HTERT RPE-1 (cell line): Measurements from ENCODE around the gene CFHR4.
"Not testable (repeated sequence)": the region's sequence is repeated elsewhere in the genome, so short reads cannot be mapped to it uniquely, and the experiment has no call there.

ENCODE experiments used
- in situ Hi-C: fragments of 300-500 bp; cut with MboI; formaldehyde crosslinking; loops from 4 replicates; pipeline ENCODE4 v1.14.3; 2020; ENCODE audit warnings: low sequenced_read_pairs

The CFHR4 gene

DNA sequence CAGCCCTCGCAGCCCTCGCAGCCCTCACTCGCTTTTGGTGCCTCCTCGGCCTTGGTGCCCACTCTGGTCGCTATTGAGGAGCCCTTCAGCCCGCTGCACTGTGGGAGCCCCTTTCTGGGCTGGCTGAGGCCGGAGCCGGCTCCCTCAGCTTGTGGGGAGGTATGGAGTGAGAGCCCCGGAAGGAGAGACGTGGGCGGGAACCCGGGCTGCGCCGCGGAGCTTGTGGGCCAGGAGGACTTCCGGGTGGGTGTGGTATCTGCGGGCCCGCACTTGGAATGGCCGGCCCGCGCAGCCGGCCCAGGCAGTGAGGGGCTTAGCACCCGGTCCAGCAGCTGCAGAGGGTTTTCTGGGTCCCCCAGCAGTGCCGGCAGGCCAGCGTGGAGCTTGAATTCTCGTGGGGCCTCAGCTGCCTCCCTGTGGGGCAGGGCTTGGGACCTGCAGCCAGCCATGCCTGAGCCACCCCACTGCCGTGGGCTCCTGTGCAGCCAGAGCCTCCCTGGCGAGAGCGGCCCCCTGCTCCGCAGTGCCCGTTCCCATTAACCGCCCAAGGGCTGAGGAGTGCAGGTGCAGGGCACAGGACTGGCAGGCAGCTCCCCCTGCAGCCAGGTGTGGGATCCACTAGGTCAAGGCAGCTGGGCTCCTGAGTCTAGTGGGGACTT lies 45.8 kb downstream of the CFHR4 start:
- in situ Hi-C loops, result no loop called here

DNA sequence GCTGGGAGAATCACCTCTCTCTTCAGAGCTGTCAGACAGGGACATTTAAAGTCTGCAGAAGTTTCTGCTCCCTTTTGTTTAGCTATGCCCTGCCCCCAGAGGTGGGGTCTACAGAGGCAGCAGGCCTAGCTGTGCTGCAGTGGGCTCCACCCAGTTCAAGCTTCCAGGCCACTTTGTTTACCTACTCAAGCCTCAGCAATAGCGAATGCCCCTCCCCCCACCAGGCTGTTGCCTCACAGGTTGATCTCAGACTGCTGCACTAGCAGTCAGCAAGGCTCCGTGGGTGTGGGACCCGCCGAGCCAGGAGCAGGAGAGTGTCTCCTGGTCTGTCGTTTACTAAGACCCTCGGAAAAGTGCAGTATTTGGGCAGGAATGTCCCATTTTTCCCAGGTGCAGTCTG lies 53.6 kb downstream of the CFHR4 start:
- in situ Hi-C loops, result not testable (repeated sequence)

DNA sequence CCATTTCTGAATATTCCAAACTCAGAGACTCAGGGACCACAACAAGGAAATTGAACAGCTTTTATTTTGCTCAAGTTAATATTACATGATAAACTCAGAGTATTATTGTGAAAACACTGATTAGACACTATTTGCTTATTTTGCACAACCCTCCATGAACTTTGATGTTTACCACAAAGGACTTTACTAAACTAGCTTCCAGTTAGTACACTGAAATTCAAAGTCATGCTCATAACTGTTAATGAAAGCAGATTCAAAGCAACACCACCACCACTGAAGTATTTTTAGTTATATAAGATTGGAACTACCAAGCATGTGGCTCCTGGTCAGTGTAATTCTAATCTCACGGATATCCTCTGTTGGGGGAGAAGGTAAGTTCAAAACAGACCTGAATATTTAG lies 55.7 kb downstream of the CFHR4 start, which contains the start of gene CFHR2:
TSS of gene CFHR2 (plus strand) at position 171 of the 400 bp plus-strand sequence. CDS start at position 314, 143 bp downstream.
- in situ Hi-C loops, result not testable (repeated sequence)

DNA sequence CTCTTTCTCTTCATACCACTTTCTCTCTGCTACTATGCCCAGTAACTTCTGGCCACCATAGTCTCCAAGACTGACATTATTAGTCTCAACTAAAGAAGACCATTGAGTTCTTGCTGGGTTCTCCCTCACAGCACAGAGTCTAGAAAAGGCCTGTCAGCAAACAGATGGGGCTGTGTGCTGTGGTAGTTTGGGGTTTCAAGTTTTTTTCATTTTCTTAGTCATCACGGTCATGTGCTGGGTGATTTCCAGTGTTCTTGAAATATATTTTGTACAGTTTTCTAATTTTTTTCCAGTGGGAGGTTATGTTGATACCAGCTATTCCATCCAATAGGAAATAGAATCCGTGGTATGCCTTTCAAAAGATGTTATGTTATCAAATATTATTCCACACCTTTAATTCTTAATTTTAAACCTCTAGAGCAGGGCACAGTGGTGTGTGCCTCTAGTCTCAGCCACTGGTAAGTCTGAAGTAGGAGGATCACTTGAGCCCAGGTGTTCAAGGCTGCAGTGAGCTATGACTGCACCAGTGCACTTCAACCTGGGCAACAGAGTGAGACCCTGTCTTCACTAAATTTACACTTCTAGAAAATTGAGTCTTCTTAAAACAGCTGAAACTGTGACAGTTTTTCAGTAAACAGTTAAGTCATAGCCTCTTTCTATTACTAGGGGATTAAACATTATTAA lies 64.0 kb downstream of the CFHR4 start:
- in situ Hi-C loops, result no loop called here

DNA sequence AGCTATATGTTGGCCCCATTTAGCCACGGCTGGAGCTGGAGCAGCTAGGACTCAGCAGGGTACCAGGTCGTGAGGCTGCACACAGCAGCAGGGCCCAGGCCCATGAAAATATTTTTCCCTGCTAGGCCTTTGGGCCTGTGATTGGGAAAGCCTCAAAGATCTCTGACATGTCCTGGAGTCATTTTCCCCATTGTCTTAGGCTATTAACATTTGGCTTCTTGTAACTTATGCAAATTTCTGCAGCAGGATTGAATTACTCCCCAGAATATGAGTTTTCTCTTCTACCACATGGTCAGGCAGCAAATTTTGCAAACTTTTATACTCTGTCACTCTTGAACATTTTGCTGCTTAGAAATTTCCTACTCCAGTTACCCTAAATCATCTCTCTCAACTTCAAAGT lies 66.9 kb downstream of the CFHR4 start:
- in situ Hi-C loops, result no loop called here

DNA sequence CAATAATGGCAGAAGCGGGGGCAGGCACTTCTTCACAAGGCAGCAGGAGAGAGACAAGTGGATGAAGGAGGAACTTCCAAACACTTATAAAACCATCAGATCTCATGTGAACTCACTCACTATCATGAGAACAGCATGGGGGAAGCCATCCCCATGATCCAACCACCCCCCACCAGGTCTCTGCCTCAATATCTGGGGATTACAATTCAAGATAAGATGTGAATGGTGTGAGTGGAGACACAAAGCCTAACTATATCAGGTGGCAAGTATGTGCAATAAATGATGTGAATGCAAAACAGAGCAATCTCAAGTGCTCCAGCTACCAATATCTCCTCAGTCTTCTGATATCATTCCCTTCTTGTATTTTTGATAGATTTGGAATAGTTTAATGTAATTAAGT lies 68.1 kb downstream of the CFHR4 start:
- in situ Hi-C loops, result no loop called here

DNA sequence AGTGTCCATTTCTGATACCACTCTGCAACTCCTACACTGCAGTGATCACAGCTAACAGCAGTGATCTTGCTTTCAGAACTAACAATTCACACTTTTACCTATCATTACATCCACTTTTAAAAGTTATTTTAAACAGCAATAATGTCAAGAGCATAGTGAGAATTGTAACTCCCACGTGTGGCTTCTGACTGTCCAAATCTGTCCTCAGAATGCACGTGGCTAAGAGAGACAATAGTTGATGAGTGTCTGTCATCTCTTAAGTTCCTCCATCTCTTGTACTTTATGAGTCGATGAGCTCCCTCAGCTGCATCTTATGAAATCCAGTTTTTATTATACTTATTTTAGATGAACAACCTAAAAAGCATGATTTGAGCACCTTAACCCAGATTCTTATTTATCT lies 73.0 kb downstream of the CFHR4 start:
- in situ Hi-C loops, result no loop called here
